Brain microvascular endothelial cell (primary cell): ENCODE data around the gene EPHA6.

Experiments used
- DNase-seq: peaks from one replicate; pipeline ENCODE4 v3.0.0-alpha.2; 2020
- H3K27ac ChIP-seq: fragments of 250-450 bp; sonication (Bioruptor Pico); 2 replicates; pipeline ENCODE4 v1.5.1; 2020; ENCODE audit warnings: mild to moderate bottlenecking, moderate library complexity
- H3K27me3 ChIP-seq: fragments of 250-450 bp; sonication (Bioruptor Pico); replicated peaks from 2 replicates; pipeline ENCODE4 v1.5.1; 2020; ENCODE audit warnings: mild to moderate bottlenecking
- H3K36me3 ChIP-seq: fragments of 250-450 bp; sonication (Bioruptor Pico); replicated peaks from 2 replicates; pipeline ENCODE4 v1.5.1; 2020; ENCODE audit warnings: mild to moderate bottlenecking
- H3K4me3 ChIP-seq: 2 replicates; pipeline ENCODE4 v1.5.1; 2011; ENCODE audit warnings: low read depth, mild to moderate bottlenecking, control low read depth, low read length, moderate library complexity
- in situ Hi-C: cut with HindIII; loops from 2 replicates; pipeline ENCODE4 v1.10.0; 2017; ENCODE audit warnings: low sequenced_read_pairs, low pct_ligation_motif_present
- TF ChIP-seq, protein P1 (sequence below): IDR thresholded peaks from 2 replicates; pipeline ENCODE4 v1.5.1; 2011; ENCODE audit warnings: low read depth, mild to moderate bottlenecking, moderate library complexity, low read length, control low read depth, inconsistent platforms; ENCODE audit errors: missing control alignments

EPHA6 gene

DNA sequence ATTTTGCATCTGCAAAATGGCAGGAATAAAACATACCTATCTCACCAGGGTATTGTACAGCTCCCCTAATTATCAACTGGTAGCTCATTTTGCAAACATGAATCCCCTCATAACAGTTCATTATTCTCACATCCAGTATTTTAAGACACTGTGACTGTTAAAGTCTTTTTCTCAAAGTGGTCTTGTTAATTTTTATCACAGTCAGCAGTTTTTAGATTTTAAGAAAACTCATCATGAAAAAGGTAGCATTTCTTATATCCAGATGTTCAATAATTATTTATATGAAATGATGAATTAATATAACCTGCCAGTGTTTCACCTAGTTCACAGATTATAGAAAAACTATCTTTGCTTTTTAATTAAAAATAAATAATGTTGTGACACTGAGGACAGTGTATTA is 595.2 kb downstream of the EPHA6 start:
- Histone ChIP-seq H3K27me3 (no peaks in the 10 kb centered on the region), H3K36me3 (no peaks in the 10 kb centered on the region), H3K4me3 (no peak overlapping the region), H3K27ac (no peak overlapping the region)
- TF ChIP-seq, protein P1, sequence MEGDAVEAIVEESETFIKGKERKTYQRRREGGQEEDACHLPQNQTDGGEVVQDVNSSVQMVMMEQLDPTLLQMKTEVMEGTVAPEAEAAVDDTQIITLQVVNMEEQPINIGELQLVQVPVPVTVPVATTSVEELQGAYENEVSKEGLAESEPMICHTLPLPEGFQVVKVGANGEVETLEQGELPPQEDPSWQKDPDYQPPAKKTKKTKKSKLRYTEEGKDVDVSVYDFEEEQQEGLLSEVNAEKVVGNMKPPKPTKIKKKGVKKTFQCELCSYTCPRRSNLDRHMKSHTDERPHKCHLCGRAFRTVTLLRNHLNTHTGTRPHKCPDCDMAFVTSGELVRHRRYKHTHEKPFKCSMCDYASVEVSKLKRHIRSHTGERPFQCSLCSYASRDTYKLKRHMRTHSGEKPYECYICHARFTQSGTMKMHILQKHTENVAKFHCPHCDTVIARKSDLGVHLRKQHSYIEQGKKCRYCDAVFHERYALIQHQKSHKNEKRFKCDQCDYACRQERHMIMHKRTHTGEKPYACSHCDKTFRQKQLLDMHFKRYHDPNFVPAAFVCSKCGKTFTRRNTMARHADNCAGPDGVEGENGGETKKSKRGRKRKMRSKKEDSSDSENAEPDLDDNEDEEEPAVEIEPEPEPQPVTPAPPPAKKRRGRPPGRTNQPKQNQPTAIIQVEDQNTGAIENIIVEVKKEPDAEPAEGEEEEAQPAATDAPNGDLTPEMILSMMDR, result no peak
- no peak for DNase-seq
- in situ Hi-C loops, result no loop called here

DNA sequence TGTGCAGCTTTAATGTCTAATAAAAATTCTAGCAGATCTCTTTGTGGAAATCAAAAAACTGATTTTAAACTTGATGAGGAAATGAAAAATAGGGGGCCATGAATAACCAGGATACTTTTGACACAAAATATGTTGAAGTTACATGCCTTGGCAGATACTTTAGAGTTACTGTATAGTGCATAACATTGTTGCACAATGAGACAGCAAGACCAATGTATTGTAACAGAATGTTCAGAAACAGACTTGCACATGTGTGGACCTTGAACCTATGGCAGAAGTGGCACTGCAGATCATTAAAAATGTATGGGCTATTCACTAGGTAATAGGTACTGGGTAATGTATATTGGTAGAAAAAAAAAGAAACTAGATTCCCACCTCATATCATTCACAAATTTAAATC is 607.2 kb downstream of the EPHA6 start:
- no peaks in the 10 kb centered on the region for H3K27me3 ChIP-seq
- H3K27ac ChIP-seq, result no peak overlapping the region
- TF ChIP-seq, protein P1, result no peak
- no peaks in the 10 kb centered on the region for H3K36me3 ChIP-seq
- in situ Hi-C loops, result no loop called here
- H3K4me3 ChIP-seq, result no peak overlapping the region
- DNase-seq, result no peak

DNA sequence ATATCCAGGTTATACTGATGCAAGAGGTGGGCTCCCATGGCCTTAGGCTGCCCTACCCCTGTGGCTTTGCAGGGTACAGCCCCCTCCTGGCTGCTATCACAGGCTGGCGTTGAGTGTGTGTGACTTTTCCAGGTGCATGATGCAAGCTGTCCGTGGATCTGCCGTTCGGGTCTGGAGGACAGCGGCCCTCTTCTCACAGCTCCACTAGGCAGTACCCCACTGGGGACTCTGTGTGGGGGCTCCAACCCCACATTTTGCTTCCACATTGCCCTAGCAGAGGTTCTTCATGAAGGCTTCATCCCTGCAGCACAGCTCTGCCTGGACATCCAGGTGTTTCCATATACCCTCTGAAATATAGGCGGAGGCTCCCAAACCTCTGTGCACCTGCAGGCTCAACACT is 610.6 kb downstream of the EPHA6 start:
- TF ChIP-seq, protein P1, result no peak
- DNase-seq, result no peak
- no peaks in the 10 kb centered on the region for H3K27me3 ChIP-seq
- in situ Hi-C loops, result no loop called here
- no peaks in the 10 kb centered on the region for H3K36me3 ChIP-seq
- H3K27ac ChIP-seq, result no peak overlapping the region
- no peak overlapping the region for H3K4me3 ChIP-seq

DNA sequence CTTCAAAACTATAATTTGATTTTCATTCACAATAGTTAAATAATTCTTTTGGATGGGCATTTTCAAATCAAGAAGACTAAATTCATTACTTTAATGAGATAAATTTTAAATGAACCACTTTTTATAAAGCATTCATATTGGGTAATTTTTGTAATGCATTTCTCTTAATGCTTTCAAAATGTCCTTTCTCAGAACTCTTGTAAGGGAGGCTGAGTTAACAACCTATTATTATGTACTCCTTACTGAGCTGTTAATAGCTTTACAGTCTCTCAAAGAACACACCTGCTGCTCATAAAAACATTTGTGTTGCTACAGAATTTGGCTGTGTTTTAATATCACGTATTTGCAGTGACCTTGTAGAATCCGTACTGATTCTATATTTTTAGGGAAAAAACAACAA is 616.2 kb downstream of the EPHA6 start:
- in situ Hi-C loops, result no loop called here
- DNase-seq, result no peak
- Histone ChIP-seq H3K4me3 (no peak overlapping the region), H3K36me3 (no peaks in the 10 kb centered on the region), H3K27ac (no peak overlapping the region), H3K27me3 (no peaks in the 10 kb centered on the region)
- TF ChIP-seq, protein P1, result no peak

DNA sequence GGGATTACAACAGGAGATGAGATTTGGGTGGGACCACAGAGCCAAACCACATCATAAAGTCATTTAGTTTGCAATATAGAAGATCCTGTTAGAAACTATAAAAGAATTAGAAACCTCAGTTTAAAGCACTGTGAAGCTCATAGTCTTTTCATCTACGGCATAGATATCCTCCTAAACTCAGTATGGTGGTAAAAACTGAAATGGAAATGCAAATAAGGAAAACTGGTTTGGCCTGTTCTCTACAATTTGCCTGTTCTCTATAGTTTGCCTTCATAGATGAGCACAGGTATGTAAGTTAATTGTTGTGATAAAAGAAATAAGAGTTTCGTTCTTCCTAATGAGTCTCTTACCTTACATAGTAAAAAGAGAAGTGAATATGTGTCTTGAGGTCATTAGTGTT is 618.5 kb downstream of the EPHA6 start:
- in situ Hi-C loops, result no loop called here
- Histone ChIP-seq H3K27me3 (no peaks in the 10 kb centered on the region), H3K27ac (no peak overlapping the region), H3K4me3 (no peak overlapping the region), H3K36me3 (no peaks in the 10 kb centered on the region)
- no peak for DNase-seq
- TF ChIP-seq, protein P1, result no peak

DNA sequence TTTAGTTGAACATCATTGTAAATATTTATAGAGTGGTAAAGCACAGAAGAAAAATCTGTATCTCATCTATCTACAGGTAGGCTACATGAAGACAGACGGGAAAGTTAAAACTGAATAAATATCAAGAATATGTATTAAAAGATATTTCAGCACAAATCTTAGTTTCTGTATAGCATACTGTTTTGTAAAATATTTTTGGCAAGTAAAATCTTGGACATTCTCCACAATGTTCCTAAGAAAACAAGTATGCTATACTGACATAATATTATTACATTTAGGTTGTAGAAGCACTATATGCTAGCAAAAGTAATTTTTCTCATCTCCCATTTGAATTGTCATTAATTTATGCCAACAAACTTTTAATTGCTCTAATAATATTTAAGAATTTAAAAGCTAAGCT is 623.7 kb downstream of the EPHA6 start:
- Histone ChIP-seq H3K4me3 (no peak overlapping the region), H3K27ac (no peak overlapping the region), H3K36me3 (no peaks in the 10 kb centered on the region), H3K27me3 (no peaks in the 10 kb centered on the region)
- DNase-seq, result no peak
- in situ Hi-C loops, result no loop called here
- TF ChIP-seq, protein P1, result no peak
